Activated naive CD4-positive, alpha-beta T cell treated with anti-CD3 and anti-CD28 coated beads for 36 hours (primary cell): ENCODE results near the gene MYT1. TPM values are rescaled to one million over a fixed set of nuclear protein-coding genes. Genes with fewer than 3 reads are reported as not detected.
"Not testable (repeated sequence)": the region's sequence is repeated elsewhere in the genome, so short reads cannot be mapped to it uniquely, and the experiment has no call there.

Source experiments
- CTCF ChIA-PET: fragments of 350-600 bp; sonication (Branson Sonifier 250); formaldehyde crosslinking; loops from one replicate; lab custom pipeline; 2021; ENCODE audit warnings: antibody characterized with exemption; lab: Charles Lee
- DNase-seq: peaks from one replicate; pipeline ENCODE4 v3.0.0-alpha.2; 2020
- H3K27ac Mint-ChIP-seq: one replicate; pipeline ENCODE4 v1.8.0; 2021; ENCODE audit warnings: mild to moderate bottlenecking, mixed read lengths
- H3K27me3 Mint-ChIP-seq: one replicate; pipeline ENCODE4 v1.8.0; 2021; ENCODE audit warnings: low read depth, mixed read lengths
- H3K36me3 Mint-ChIP-seq: one replicate; pipeline ENCODE4 v1.8.0; 2021; ENCODE audit warnings: low read depth, mixed read lengths
- H3K4me1 Mint-ChIP-seq: one replicate; pipeline ENCODE4 v1.8.0; 2021; ENCODE audit warnings: low read depth, mixed read lengths
- H3K4me3 Mint-ChIP-seq: one replicate; pipeline ENCODE4 v1.8.0; 2021; ENCODE audit warnings: mild to moderate bottlenecking, moderate library complexity, mixed read lengths
- H3K9me3 Mint-ChIP-seq: one replicate; pipeline ENCODE4 v1.8.0; 2021; ENCODE audit warnings: mixed read lengths
- intact Hi-C: fragments of 100-400 bp; cut with micrococcal nuclease; formaldehyde crosslinking; loops from one replicate; pipeline ENCODE4 v1.15.1; 2023
- total RNA-seq, 2 experiments: library from RNA; stranded (reverse); gene quantifications; one replicate each; pipeline ENCODE4 v1.2.3, GENCODE V29; 2021

Gene MYT1
- total RNA-seq, 2 experiments from 2014 or later: 0.05 TPM

DNA sequence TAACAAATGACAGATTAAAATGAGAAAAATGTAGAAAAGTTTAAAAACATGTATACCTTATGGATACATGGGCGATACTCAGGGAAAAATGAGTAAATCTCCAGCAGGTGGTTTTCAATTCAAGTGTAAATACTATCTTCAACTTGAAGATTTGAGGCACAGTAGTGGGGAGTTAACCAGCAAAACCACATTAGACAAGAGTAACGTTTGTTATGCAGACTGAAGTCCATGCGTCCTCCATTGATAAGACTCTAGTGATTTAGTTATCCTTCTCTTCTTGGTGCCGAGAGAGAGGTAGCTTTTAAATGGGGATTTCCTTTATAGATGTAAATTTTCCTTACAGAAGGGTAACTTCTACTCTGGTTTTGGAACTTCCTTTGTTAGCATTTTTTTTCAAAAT, 119.4 kb downstream of the MYT1 start:
- peaks cover 4% of the 10 kb centered on the region for H3K4me1 Mint-ChIP-seq
- intact Hi-C loops: no loop called here
- no peak overlapping the region for H3K27ac Mint-ChIP-seq
- H3K27me3 Mint-ChIP-seq: no peaks in the 10 kb centered on the region
- DNase-seq: no peak
- H3K9me3 Mint-ChIP-seq: peaks cover 2% of the 10 kb centered on the region
- CTCF ChIA-PET: no interaction called here
- H3K4me3 Mint-ChIP-seq: no peak overlapping the region
- no peaks in the 10 kb centered on the region for H3K36me3 Mint-ChIP-seq

DNA sequence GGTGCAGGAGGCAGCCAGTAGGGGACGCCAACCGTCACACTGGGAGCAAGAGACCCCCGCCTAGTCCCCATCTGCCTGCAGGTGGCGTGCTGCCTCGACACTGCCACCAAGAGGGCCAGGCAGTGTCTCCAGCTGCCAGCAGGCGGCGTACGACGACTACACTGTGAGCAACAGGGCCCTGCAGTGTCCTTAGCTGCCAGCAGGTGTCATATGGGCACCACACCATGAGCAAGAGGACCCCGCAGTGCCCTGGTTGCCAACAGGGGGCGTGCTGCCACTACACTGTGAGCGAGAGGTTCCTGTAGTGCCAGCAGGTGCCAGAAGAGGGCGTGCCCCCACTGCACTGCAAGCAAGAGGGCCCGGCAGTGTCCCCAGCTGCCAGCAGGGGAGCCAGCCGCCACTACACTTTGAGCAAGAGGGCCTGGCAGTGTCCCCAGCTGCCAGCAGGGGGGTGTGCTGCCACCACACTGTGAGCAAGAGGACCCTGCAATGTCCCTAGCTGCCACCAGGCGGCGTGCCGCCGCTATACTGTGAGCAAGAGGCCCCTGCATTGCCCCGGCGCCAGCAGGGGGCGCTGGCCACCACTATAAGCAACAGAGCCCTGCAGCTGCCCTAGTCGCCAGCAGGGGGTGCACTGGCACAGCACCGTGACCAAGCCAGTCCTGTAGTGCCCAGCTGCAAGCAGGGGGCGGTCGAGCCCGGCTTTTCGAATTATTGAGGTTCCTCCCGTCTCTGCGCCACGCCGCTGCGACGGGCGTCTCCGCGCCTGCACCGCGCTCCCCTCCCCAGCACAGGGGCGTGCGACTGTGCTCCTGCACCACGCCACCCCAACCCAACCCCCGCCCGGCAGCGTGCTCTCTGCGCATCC, 121.6 kb downstream of the MYT1 start:
- intact Hi-C loops, H3K27ac Mint-ChIP-seq, H3K4me1 Mint-ChIP-seq, H3K36me3 Mint-ChIP-seq, H3K9me3 Mint-ChIP-seq, H3K4me3 Mint-ChIP-seq, H3K27me3 Mint-ChIP-seq: not testable (repeated sequence)
- CTCF ChIA-PET: interaction anchor here (0.6 to 2.0 kb wide), 12 partner anchors 11 to 1187 kb away, joined by 3 to 20 read pairs (median 4); partner anchors contain the start of gene PCMTD2
- DNase-seq: peak; percentile 96

DNA sequence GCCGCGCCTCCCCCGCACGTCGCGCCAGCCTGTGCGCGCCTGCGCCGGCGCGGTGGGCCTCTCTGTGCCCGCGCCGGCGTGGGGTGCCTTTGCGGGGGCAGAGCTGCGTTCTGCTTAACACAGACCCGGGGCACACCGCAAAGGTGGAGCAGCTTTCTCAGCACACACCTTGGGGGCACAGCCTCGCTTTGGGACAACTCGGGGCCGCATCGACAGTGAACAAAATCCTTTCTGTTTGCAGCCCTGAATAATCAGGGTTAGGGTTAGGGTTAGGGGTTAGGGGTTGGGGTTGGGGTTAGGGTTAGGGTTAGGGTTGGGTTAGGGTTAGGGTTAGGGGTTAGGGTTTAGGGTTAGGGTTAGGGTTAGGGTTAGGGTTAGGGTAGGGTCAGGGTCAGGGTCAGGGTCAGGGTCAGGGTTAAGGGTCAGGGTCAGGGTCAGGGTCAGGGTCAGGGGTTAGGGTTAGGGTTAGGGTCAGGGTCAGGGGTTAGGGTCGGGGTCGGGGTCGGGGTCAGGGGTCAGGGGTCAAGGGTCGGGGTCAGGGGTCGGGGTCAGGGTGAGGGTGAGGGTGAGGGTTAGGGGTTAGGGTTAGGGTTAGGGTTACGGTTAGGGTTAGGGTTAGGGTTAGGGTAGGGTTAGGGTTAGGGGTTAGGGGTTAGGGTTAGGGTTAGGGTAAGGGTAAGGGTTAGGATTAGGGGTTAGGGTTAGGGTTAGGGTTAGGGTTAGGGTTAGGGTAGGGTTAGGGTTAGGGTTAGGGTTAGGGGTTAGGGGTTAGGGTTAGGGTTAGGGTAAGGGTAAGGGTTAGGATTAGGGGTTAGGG, 122.4 kb downstream of the MYT1 start:
- H3K4me1 Mint-ChIP-seq, H3K36me3 Mint-ChIP-seq, H3K9me3 Mint-ChIP-seq, H3K27me3 Mint-ChIP-seq, H3K4me3 Mint-ChIP-seq, DNase-seq, intact Hi-C loops, H3K27ac Mint-ChIP-seq: not testable (repeated sequence)
- CTCF ChIA-PET: interaction anchor here (0.6 to 2.0 kb wide), 10 partner anchors 12 to 1163 kb away, joined by 3 to 20 read pairs (median 4); partner anchors contain the start of gene PCMTD2

DNA sequence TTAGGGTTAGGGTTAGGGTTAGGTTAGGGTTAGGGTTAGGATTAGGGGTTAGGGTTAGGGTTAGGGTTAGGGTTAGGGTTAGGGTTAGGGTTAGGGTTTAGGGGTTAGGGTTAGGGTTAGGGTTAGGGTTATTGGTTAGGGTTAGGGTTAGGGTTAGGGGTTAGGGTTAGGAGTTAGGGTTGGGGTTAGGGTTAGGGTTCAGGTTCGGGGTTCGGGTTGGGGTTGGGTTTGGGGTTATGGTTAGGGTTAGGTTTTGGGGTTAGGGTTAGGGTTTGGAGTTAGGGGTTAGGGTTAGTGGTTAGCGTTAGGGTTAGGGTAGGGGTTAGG, 123.0 kb downstream of the MYT1 start:
- H3K4me1 Mint-ChIP-seq, DNase-seq, H3K4me3 Mint-ChIP-seq, intact Hi-C loops, H3K36me3 Mint-ChIP-seq, H3K27me3 Mint-ChIP-seq, CTCF ChIA-PET, H3K27ac Mint-ChIP-seq, H3K9me3 Mint-ChIP-seq: not testable (repeated sequence)

Other genes with a start within 250 kb of the MYT1 start
- gene UCKL1, start 208.0 kb upstream of the MYT1 start, total RNA-seq: 10 to 100 TPM; 23.3 to 23.9 TPM
- gene ZNF512B, start 194.5 kb upstream of the MYT1 start, total RNA-seq: 1 to 10 TPM; 7.9 to 8.3 TPM
- gene SAMD10, start 184.8 kb upstream of the MYT1 start, total RNA-seq: 10 to 100 TPM; 20.5 to 21.8 TPM
- gene PRPF6, start 183.3 kb upstream of the MYT1 start, total RNA-seq: 10 to 100 TPM; 39.4 to 40.2 TPM
- 1 to 10 TPM; 1.1 to 1.7 TPM for gene C20orf204, start 128.3 kb upstream of the MYT1 start, total RNA-seq
- gene SOX18, start 114.8 kb upstream of the MYT1 start, total RNA-seq: not detected
- 10 to 100 TPM; 16.7 to 18.2 TPM for gene TCEA2, start 101.3 kb upstream of the MYT1 start, total RNA-seq
- 10 to 100 TPM; 20.6 to 23.5 TPM for gene RGS19, start 84.9 kb upstream of the MYT1 start, total RNA-seq
- under 1 TPM; 0.45 to 0.47 TPM for gene OPRL1, start 84.4 kb upstream of the MYT1 start, total RNA-seq
- gene LKAAEAR1, start 80.1 kb upstream of the MYT1 start, total RNA-seq: under 1 TPM; 0.33 to 0.62 TPM
- not detected for gene NPBWR2, start 56.9 kb upstream of the MYT1 start, total RNA-seq
- 10 to 100 TPM; 34.5 to 36.7 TPM for gene PCMTD2, start 91.3 kb downstream of the MYT1 start, total RNA-seq